Esophagus squamous epithelium (tissue), 5 donors: ENCODE measurements around the gene ATXN2. TPM values are rescaled to one million over a fixed set of nuclear protein-coding genes. Genes with fewer than 3 reads are reported as not detected.

Experiments used
- DNase-seq: peaks from one replicate; lab custom pipeline; 2025; lab: John Stamatoyannopoulos, UW
- H3K27ac ChIP-seq, 4 donors: fragments of 200-600 bp; sonication (generic); one replicate each; pipeline ENCODE4 v1.5.1; 2016 to 2019; ENCODE audit warnings: mild to moderate bottlenecking in 1 of 4
- H3K27me3 ChIP-seq, 4 donors: fragments of 200-600 bp; sonication (generic); 1 replicate in 3 of 4; 2 replicates in 1 of 4; pipeline versions ENCODE4 v1.5.1 to v1.6.0; 2017 to 2021; ENCODE audit warnings: antibody characterized with exemption in 1 of 4
- H3K36me3 ChIP-seq, 3 donors: fragments of 200-600 bp; sonication (generic); one replicate each; pipeline ENCODE4 v1.5.1; 2016 to 2019
- H3K4me1 ChIP-seq, 3 donors: fragments of 200-600 bp; sonication (generic); one replicate each; pipeline ENCODE4 v1.5.1; 2017 to 2019
- H3K4me3 ChIP-seq, 4 donors: fragments of 200-600 bp; sonication (generic); 1 replicate in 3 of 4; 2 replicates in 1 of 4; pipeline ENCODE4 v1.5.1; 2016 to 2019; ENCODE audit warnings: mild to moderate bottlenecking in 2 of 4, moderate library complexity in 1 of 4
- H3K9me3 ChIP-seq, 3 donors: fragments of 200-600 bp; sonication (generic); one replicate each; pipeline ENCODE4 v1.5.1; 2016 to 2019
- POLR2A ChIP-seq, 4 donors: fragments of 450-650 bp; IDR thresholded peaks; one replicate each; pipeline ENCODE4 v1.6.1; 2017; ENCODE audit warnings: antibody characterized with exemption in 4 of 4, mild to moderate bottlenecking in 4 of 4, moderate library complexity in 3 of 4
- WGBS, 2 donors: methylation state at CpG; one replicate each; pipeline ENCODE4 v1.1.5; 2018; 5-methylcytosine and 5-hydroxymethylcytosine counted together
- intact Hi-C: fragments of 100-400 bp; cut with DNase I; formaldehyde crosslinking; loops from one replicate; pipeline ENCODE4 v1.15.0; 2022
- total RNA-seq, 4 donors: library from RNA; depleted of rRNA; stranded (reverse); fragments of >200 nt; gene quantifications; one replicate each; pipeline ENCODE4 v1.1.0, GENCODE V29; 2016
- TF ChIP-seq, protein P1 (sequence below), 6 experiments: fragments of 450-650 bp in 4 of 6; fragments of 200-600 bp in 2 of 6; sonication (generic) in 2 of 6; IDR thresholded peaks; one replicate each; pipeline ENCODE4 v1.5.1; 2016 to 2019; ENCODE audit warnings: antibody characterized with exemption in 6 of 6, mild to moderate bottlenecking in 4 of 6, moderate library complexity in 4 of 6
- donor health status: DM: yes; HTN: yes; CAD: no.

ATXN2 gene
- total RNA-seq, 4 donors from 2014 or later = 11.4 to 36.2 (median 25.4) TPM

DNA sequence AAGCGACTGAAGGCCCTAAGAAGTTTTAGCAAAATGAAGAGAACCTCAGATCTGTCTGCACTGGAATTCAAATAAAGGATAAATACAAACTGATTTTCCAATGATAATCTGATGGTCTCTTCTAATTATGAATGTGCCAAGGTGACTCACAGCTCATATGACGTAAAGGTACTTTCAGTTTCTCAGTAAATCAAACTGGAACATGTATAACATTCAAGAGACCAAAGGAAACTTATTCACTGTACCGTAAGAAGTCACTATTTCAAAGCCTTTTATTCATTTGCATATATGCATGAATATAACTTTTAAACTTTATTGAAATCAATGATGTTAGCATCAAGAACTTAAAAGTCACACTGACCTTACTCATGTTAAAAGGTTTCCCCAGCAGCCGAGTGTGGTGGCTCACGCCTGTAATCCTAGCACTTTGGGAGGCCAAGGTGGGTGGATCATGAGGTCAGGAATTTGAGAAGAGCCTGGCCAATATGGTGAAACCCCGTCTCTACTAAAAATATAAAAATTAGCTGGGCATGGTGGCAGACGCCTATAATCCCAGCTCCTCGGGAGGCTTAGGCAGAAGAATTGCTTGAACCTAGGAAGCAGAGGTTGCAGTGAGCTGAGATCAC, 52.2 kb downstream of the ATXN2 start:
- Histone ChIP-seq H3K4me1 (no peaks in the 10 kb centered on the region), H3K4me3 (no peak overlapping the region), H3K27me3 (no peaks in the 10 kb centered on the region), H3K9me3 (no peaks in the 10 kb centered on the region), H3K27ac (no peak overlapping the region), H3K36me3 (peaks cover 8 to 97% (median 22%) of the 10 kb centered on the region in 3 donors)
- TF ChIP-seq, protein P1, sequence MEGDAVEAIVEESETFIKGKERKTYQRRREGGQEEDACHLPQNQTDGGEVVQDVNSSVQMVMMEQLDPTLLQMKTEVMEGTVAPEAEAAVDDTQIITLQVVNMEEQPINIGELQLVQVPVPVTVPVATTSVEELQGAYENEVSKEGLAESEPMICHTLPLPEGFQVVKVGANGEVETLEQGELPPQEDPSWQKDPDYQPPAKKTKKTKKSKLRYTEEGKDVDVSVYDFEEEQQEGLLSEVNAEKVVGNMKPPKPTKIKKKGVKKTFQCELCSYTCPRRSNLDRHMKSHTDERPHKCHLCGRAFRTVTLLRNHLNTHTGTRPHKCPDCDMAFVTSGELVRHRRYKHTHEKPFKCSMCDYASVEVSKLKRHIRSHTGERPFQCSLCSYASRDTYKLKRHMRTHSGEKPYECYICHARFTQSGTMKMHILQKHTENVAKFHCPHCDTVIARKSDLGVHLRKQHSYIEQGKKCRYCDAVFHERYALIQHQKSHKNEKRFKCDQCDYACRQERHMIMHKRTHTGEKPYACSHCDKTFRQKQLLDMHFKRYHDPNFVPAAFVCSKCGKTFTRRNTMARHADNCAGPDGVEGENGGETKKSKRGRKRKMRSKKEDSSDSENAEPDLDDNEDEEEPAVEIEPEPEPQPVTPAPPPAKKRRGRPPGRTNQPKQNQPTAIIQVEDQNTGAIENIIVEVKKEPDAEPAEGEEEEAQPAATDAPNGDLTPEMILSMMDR (IDR thresholded peaks at IDR 0.05) = no peak
- no peak for TF ChIP-seq POLR2A (IDR thresholded peaks at IDR 0.05)
- intact Hi-C loops = no loop called here
- no peak for DNase-seq
- WGBS, 2 donors = 71 to 86% methylated on average over 7 to 8 of the region's 8 CpGs

DNA sequence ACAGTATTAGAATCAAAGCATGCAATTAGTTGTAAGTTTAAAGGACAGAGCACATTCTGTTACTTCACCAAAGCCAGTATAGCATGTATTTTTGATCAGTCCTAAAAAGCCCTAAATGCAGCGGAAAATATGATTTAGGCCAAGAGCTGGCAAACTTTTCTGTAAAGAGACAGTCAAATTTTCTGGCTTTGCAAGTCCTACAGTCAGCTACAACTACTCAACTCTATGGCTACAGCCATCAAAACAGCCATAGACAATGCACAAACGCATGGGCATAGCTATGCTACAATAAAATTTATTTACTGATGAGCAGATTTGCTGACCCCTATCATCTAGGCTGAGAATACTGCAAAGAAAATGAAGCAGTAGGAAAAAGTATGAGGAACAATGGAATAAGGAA, 52.9 kb downstream of the ATXN2 start:
- H3K27me3 ChIP-seq = no peaks in the 10 kb centered on the region
- no peak overlapping the region for H3K27ac ChIP-seq
- intact Hi-C loops = no loop called here
- TF ChIP-seq, protein P1 (IDR thresholded peaks at IDR 0.05) = no peak
- no peak for TF ChIP-seq POLR2A (IDR thresholded peaks at IDR 0.05)
- no peaks in the 10 kb centered on the region for H3K9me3 ChIP-seq
- WGBS, 2 donors = 94 to 100% methylated on average over 2 of the region's 2 CpGs
- DNase-seq = no peak
- no peak overlapping the region for H3K4me3 ChIP-seq
- no peaks in the 10 kb centered on the region for H3K4me1 ChIP-seq
- H3K36me3 ChIP-seq = peaks cover 8 to 96% (median 22%) of the 10 kb centered on the region in 3 donors

DNA sequence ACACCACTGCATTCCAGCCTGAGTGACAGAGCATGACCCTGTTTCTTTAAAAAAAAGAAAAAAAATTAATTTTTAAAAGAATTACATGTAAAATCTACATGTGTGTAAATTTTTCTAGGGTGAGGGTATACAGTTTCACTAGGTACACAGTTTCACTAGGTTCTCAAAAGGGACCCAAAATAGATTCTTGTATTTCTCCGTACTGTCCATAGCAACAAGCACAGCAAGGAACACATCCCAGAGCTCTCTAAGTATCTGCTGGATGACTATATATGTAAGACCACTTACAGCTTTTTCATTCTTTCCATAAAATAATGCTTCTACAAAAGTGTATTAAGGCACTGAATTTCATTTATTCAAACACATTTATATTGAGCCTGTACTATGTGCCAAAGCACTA, 55.1 kb downstream of the ATXN2 start:
- Histone ChIP-seq H3K27me3 (no peaks in the 10 kb centered on the region), H3K4me1 (no peaks in the 10 kb centered on the region), H3K36me3 (peaks cover 8 to 82% (median 22%) of the 10 kb centered on the region in 3 donors), H3K4me3 (no peak overlapping the region), H3K27ac (no peak overlapping the region), H3K9me3 (no peaks in the 10 kb centered on the region)
- intact Hi-C loops = no loop called here
- no peak for DNase-seq
- WGBS, 2 donors = 85 to 95% methylated on average over 1 of the region's 1 CpG
- no peak for TF ChIP-seq POLR2A (IDR thresholded peaks at IDR 0.05)
- TF ChIP-seq, protein P1 (IDR thresholded peaks at IDR 0.05) = no peak

DNA sequence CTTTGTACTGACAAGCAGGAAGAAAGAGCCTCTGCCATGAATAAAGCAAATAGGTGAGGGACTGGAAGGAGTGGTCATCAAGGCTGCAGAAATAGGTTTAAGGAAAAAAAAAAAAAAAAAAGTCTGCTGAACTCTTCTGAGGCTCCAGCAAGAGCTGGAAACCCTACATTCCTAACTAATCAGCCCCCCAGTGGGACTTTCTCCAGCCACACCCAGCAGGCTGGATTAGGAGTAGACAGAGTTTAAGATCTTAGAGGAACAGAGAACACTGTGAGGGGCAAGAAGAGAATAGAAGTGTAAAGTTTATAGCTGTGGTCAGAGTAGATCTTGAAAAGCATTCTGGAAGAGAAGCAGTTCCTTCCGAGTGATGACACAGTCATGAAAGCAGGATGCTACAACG, 66.4 kb downstream of the ATXN2 start:
- WGBS, 2 donors = 91 to 95% methylated on average over 2 of the region's 2 CpGs
- intact Hi-C loops = no loop called here
- no peaks in the 10 kb centered on the region for H3K27me3 ChIP-seq
- H3K9me3 ChIP-seq = no peaks in the 10 kb centered on the region
- H3K4me1 ChIP-seq = no peaks in the 10 kb centered on the region
- H3K36me3 ChIP-seq = peaks cover 0 to 80% (median 0%) of the 10 kb centered on the region in 3 donors
- no peak for TF ChIP-seq POLR2A (IDR thresholded peaks at IDR 0.05)
- TF ChIP-seq, protein P1 (IDR thresholded peaks at IDR 0.05) = no peak
- H3K27ac ChIP-seq = no peak overlapping the region
- no peak for DNase-seq
- no peak overlapping the region for H3K4me3 ChIP-seq

DNA sequence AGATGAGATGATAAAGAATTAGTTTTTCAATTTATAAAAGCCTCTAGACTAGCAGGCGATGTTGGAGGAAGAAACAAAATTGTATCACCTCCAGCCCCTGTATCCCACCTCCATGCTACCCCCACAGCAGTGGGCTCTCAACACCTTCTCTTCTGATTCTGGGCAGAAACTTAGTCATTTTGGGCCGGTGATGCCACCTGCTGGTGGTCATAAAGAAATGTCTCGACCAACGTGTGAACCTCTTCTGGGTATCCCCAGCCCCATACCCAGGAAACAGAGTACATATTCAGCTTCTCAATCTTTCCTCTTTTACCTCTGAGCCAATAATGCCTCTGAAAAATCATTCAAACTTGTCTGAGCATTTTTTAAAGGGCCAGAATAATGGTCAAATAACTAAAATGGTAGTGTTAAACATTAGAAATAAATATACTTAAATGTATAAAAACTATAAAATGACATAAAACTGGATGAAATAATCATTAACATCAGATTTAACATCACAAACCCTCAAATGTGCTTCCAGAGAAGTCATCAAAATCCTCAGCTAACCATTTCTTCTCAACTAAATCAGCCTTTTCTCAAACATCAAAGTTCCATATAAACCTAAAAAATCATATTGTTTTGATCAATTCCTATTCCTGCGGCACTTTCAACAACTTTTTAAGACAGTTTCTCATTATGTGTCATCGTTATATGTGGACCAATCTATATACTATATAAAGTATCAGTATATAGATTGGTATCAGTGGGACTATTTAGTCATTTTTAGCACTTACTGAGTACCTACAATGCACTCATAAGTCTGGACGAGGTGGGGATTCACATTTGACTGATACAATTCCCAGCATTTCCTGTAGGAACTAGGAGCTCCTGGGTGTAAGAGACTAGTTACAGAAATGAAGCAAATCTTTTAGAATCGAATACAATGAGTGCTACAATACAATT, 69.4 kb downstream of the ATXN2 start:
- 51 to 53% methylated on average over 8 of the region's 8 CpGs for WGBS, 2 donors
- no peaks in the 10 kb centered on the region for H3K9me3 ChIP-seq
- no peak overlapping the region for H3K27ac ChIP-seq
- H3K4me3 ChIP-seq = no peak overlapping the region
- no peaks in the 10 kb centered on the region for H3K27me3 ChIP-seq
- H3K36me3 ChIP-seq = peaks cover 0 to 82% (median 0%) of the 10 kb centered on the region in 3 donors
- peaks cover 0 to 10% (median 0%) of the 10 kb centered on the region in 3 donors for H3K4me1 ChIP-seq
- DNase-seq = no peak
- TF ChIP-seq, protein P1 (IDR thresholded peaks at IDR 0.05) = peak; percentile 18 to 62 (median 51)
- TF ChIP-seq POLR2A (IDR thresholded peaks at IDR 0.05) = no peak
- intact Hi-C loops = no loop called here
